Glomerular visceral epithelial cell (primary cell): ENCODE measurements around the gene KIFBP.
"Not testable (repeated sequence)": the region's sequence is repeated elsewhere in the genome, so short reads cannot be mapped to it uniquely, and the experiment has no call there.

Experiments
- DNase-seq: peaks from one replicate; pipeline ENCODE4 v3.0.0-alpha.2; 2016; ENCODE audit errors: extremely low spot score

KIFBP gene

DNA sequence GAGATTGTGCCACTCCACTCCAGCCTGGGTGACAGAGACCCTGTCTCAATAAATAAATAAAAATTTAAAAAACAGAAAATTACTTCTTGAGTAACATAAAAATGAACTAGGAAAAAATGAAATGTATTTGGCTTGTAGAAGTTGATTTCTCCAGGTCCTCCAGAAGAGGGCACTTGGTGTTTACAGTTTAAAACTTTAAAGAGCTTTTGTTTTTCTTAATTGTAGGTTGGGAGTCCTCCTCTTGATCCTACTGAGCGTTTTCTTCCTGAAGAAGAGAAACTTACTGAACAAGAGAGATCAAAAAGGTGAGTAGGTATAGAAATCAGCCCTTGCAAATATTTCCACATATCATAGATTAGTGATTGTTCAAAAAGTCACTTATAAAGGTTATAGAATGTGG is 16.2 kb downstream of the KIFBP start:
- DNase-seq = peak; percentile 42

DNA sequence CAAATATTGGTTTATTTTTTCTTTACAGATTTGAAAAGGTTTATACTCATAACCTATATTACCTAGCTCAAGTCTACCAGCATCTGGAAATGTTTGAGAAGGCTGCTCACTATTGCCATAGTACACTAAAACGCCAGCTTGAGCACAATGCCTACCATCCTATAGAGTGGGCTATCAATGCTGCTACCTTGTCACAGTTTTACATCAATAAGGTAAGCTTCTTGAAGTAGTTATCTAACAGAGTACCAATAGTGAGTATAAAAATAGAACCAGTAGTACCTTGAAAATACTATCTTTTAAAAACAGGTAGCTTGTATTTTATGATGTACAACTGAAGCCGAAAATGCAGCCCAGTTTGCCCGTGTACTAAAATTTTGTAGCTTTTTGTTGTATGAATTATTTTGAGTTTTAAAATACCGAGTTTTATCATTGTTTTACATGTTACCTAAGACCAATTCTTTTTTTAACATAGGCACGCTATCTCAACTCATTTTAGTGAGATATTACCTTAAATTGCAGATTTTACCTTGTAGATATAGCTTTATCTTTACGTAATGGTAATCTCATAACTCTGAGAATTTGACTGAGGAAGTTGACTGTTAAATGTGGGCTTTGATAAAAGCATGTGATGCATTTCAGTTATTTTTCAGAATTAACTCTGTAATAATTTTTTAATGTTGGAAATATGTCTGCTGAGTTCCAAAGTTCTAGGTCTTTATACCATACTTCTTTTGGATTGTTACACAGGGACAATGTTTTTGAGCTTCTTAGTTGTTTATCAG is 17.3 kb downstream of the KIFBP start:
- no peak for DNase-seq

DNA sequence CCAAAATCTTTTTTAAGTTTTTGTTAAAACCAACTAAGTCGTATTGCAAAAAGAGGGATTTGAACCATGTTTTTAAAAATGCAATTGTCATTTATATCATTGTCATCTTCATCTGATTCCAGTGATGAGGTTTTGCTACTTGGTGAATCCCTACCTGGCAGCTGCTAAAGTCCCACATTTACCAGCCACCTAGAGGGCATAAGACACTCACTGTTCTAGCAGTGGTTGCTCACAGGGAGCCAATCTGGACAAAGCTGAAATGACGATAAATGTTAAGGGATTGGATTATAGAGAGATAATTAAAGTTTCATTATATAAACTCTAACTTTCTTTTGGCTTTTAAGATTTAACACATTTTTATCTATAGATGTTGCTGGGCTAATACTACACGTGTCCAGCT is 18.7 kb downstream of the KIFBP start:
- no peak for DNase-seq

DNA sequence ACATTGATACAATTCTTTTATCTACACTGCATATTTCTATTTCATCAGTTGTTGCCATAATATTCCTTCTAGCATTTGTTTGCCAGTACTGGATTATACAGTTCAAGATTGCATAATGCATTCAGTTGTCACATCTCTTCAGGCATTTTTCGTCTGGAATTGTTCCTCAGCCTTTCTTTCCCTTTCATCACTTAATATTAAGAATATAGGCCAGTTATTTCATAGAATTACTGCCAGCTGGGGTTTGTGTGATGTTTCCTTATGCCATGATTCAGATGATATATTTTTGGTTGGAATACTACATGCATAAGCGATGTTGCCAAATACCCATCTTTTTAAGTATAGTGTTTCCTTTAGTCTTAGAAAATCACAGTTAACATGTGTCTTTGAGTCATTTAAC is 20.8 kb downstream of the KIFBP start:
- DNase-seq = no peak

DNA sequence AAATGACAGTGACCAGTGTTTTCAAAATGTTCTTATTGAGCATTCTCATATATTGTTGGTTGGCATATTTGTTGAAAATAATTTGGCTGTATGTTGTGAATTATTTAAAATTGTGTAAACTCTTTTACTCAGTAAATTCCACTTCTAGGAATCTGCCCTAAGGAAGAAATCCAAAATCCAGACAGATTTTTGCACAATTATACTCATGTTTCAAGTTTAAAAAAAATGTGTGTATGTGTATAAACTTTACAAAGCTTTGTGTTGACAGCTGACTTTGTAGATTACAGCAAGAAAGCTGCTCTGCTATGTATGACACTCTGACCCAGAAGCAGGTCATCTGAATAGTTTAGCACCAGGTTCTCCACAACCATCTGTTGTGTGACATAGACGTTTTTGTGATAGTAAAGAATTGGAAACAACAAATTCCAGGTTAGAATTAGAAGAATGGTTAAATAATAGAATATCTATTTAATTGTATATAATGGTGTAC is 21.6 kb downstream of the KIFBP start:
- DNase-seq = no peak

DNA sequence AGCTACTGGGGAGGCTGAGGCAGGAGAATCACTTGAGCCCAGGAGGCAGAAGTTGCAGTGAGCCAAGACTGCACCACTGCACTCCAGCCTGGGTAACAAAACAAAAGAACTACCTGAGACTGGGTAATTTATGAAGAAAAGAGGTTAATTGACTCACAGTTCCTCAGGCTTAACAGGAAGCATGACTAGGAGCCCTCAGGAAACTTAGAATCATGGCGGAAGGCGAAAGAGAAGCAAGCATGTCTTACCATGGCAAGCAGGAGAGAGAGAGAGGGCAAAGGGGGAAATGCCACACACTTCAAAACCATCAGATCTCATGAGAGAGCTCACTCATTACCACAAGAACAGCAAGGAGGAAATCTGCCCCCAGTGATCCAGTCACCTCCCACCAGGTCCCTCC is 24.2 kb downstream of the KIFBP start:
- not testable (repeated sequence) for DNase-seq

DNA sequence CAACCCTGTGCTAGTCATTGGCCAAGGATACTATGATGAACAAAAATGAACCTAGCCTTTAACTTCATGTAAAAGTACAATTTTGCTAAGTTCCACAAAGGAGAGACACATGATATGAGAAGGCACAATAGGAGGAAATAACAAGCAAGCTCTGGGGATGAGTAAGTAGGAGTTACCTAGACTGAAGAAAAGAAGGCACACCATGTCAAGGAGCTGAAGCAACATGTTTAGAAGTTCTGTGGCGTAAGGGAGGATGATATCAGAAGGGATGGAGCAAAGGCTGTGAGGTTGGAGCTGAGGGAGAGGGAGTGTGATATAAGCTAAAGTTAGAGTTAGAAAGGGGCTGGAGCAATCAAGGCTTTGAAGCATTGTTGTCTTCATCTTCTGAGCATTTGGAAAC is 25.6 kb downstream of the KIFBP start:
- DNase-seq = no peak

DNA sequence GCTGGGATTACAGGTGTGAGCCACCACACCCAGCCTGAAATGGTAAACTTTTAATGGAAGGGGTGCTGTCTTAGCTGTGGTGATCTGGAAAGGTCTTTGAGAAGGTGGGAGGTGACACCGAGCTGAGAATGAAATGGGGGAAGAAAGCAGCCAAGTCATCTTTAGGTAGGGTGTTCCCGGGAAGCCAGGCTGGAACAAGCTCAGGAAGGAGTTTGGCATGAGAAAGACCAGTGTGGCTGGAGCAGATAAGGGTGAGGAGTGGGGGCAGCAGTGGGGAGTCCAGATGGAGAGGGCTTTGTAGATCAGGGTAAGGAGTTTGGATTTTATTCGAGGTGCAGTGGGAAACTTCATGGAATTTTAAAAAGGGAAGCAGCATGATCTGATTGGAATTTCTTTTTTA is 30.0 kb downstream of the KIFBP start:
- no peak for DNase-seq

DNA sequence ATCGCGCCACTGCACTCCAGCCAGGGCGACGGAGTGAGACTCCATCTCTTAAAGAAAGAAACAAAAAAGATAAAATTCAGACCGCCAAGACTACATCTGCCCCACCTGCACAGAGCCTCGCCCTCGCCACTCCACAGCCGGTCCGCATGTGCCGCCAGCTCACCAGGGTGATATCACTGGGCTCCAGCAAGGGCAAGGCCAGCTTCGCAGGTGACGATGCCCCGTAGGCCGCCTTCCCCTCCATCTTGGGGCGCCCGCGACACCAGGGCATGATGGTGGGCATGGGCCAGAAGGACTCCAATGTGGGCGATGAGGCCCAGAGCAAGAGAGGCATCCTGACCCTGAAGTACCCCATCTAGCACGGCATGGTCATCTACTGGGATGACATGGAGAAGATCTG is 34.0 kb downstream of the KIFBP start:
- DNase-seq = no peak

DNA sequence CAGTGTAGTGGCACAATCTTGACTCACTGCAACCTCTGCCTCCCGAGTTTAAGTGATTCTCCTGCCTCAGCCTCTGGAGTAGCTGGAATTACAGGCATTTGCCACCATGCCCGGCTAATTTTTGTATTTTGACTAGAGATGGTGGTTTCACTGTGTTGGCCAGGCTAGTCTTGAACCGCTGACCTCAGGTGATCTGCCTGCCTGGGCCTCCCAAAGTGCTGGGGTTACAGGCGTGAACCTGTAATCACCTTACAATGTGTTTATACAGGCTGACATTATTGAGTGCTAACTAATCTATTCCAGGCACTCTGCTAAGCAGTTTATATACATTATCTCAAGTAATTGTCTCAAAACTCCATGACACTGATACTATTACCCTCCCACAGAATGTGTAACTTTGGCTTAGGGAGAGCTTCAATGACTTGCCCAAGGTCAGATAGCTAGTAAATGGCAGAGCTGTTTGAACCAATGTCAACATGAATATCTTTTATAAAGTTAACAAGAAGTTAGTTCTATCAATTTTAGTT is 36.8 kb downstream of the KIFBP start:
- no peak for DNase-seq

DNA sequence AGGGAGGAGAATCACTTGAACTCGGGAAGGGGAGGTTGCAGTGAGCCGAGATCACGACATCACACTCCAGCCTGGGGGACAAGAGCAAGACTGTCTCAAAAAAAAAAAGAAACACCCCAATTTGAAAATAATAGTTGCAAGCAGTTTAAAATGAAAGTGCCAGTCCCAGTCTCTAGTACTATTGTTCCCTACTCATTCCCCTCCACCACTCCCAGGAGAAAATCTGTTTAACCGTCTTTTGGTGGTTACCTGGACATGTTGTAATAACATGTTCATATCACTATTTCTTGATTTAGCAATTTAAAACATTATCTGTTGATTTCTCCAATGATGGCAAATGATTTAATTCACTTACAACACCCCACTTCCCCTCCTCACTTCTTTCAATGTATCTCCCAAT is 44.7 kb downstream of the KIFBP start:
- no peak for DNase-seq

DNA sequence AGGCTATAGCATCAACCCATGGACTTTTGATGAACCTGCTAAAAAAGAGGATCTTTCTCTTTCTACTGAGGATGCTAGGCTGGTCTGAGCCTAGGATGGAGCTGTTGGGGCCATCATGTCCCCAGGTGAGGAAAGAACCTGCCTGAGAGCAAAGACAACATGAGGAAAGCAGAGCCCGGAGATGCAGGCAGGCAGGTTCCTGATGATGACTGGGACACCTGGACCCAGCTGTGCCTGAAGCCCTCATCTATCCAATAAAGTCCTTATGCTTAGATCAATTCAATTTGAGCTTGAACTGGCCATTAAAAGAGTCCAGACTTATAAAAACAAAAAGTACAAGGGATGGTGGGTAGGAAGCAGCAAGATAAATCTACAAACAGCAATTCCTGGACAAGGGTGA is 48.9 kb downstream of the KIFBP start:
- no peak for DNase-seq

DNA sequence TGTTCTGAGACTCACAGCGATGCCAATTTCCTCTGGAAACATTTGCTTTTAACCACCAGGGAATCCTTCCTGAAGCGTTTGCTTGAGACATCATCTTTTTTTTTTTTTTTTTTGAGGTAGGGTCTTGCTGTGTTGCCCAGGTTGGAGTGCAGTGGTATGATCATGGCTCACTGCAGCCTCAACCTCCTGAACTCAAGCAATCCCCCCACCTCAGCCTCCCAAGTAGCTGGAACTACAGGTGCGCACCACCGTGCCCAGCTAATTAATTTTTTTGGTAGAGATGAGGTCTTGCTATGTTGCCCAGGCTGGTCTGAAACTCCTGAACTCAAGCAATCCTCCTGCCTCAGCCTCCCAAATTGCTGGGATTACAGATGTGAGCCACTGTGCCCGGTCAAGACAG is 52.3 kb downstream of the KIFBP start:
- not testable (repeated sequence) for DNase-seq

DNA sequence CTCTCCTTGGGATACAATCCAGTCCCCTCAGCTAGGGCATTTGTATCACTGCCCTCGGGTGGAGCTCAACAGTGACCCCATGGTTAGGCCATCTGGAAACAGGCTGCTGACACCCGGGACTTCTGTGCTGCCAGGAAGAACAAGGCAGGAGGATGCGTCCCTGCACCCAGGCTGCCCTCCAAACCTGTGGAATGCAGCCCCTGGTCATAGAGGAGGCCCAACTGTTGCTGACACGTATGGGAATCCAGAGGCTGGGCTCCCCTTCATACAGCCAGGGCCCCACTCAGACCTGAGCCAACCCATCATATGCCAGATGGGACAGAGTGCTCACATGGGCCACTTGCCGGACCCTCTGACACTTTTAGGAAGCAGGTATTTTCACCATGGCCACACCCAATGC is 53.8 kb downstream of the KIFBP start:
- DNase-seq = no peak

DNA sequence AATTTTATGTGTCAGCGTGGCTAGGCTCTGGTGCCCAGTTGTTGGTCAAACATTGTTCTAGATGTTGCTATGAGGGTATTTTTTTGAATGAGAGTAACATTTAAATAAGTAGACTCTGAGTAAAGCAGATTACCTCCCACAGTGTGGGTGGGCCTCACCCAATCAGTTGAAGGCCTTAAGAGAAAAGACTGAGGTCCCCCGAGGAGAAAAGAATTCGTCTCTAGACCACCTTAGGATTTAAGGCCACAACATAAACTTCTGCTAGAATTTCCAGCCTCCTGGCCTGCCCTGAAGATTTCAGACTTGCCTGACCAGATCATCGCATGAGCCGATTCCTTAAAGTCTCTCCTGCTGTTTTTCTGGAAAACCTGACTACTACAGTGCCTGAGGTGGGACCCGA is 54.2 kb downstream of the KIFBP start:
- no peak for DNase-seq

DNA sequence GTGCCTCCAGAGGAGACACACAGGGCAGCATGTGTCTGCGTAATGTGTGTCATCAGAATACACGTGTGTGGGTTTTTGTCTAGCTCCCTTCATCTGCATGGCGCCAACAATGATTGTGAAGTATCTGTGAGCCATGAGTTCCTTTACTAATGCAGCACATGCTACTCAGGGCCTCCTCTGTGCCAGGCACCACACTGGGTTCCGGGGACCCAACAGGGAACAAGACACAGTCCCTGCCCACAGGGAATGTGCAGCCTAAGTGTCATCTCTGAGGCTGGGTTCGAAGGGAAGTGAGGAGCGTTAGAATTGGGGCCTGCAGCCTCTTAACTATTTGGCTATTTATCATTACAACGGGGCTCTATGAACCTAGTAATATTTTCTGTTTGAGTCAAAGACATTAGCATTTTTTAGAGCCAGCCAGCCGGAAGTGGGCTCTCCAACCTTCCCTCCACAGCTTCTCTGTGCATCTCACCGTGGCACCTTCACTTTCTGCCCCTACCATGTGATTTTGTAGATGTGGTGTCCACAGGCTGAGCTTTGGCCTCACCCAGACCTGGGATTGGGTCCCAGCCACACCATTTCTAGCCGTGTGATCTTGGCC is 55.4 kb downstream of the KIFBP start:
- DNase-seq = no peak

DNA sequence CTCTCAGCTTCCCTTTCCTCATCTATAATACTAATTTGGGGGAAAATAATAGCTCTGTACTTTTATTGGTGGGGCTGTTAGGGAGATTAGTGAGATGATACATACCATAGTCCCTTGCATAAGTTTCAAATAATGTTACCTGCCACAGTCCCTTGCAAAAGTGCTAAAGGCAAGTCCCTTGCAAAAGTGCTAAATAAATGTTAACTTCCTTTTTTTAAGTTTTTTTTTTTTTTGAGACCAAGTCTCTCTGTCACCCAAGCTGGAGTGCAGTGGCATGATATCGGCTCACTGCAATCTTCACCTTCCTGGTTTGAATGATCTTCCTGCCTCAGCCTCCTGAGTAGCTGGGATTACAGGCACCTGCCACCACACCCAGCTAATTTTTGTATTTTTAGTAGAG is 55.9 kb downstream of the KIFBP start:
- DNase-seq = no peak

DNA sequence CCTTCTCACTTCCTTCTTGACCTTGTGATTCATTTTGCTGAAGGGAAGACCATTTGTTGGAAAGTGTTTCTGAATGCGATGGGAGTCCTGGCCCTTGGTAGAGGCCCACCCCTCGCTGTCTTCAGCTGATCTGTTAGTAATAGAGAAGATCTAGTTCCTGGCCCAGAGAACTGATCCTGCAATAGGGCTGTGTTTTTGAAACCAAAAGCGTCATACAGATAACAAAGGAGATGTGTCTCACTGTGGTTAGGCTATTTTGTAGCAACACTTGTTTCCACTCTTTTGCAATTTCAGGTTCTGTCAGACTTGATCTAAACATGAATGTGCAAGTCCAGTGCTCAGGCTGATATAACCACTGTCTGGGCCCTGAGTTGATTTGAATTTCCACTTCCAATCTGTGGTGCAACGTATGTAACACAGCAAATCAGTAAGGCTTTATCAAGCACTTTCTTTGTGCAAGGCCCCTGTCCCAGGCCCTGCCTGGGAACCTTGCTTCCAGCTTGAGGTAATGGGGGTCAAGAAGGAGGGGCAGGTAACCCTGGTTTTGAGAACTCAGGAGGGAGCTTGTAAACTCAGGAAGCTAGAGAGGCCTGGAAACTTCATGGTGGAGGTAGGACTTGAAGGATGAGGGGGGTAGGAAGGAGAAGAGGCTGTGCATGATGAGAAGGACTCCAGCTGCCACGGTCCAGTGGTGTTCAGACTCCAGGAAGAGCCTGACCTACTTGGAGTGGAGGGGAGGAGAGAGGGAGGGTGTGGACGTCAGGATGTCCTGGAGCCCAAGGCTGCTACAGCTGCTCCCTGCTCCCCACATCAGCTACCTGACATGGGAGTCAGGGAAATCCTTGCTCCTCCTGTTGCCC is 57.1 kb downstream of the KIFBP start:
- DNase-seq = peak; percentile 48

DNA sequence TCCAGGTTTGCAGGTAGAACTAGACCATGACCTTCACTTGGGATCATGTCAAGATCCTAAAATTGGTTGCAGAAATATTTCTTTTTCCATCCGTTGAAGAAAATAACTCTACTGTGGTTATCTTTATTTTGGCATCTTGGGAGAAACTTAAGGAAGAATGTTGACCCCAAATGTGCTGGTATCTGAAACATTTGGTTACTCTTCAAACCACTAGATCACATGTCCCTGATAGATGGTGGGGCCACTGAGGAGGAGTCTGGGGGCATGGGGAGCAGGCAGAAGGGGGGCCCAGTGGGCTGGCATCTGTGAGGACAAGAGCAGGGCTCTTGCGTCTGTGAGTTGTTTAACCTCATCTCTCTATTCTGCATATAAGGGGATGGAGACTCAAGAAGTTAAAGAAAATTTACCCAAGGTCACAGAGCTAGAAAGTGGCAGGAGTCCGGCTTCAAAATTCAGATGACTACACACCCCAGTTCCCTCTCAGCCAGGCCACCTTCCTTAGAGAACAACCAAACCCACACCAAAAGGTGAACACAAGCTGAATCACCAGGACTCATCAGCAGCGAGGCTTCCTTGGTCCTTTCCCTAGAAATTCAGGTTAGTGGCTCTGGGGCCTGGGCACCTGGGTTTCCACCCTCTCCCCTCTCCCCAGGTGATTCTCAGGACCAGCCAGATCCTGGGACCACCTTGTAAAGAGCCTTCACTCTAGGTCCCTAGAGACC is 58.7 kb downstream of the KIFBP start:
- no peak for DNase-seq

DNA sequence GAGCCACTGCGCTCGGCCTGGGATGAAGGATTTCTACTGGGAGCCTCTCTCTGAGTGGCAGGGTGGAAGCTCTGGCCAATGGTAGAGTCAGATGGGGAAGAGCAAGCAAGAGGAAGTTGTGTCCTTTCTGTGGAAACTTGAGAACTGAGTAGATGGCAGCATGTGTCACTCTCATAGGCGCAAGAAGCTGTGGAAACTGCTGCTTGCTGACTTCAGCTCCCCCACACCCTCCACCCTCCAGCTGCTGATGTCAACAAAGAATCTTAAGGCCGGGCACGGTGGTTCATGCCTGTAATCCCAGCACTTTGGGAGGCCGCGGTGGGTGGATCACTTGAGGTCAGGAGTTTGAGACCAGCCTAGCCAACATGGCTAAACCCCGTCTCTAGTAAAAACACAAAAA is 59.5 kb downstream of the KIFBP start:
- no peak for DNase-seq

DNA sequence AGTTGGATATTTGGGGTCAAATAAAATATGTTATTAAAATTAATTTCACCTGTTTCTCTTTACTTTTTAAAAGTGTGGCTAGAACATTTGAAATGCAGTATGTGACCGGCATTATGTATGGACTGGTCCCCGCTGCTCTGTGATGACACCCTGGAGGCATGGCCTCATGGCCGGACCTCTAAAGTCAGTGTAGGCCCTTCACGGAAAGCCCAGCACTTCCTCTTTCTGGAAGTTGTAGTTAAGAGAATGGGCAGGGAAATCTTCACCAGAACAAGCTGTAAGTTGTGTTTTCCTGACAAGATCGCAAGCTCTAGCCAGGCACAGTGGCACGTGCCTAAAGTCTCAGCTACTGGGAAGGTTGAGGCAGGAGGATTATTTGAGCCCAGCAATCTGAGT is 61.0 kb downstream of the KIFBP start:
- no peak for DNase-seq

DNA sequence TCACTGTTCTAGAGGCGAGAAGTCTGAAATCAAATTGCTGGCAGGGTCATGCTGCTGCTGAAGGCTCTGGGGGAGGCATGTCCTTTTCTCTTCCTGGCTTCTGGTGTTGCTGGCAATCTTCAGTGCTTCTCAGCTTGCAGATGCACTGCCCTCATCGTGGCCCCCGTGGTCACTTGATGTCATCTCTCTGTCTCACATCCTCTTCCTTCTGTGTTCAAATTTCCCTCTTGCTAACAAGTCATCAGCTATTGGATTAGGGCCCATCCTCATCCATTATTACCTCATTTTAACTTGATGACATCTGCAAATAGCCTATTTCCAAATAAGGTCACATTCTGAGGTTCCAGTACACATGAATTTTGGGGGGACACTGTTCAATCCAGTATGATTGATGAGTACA is 62.7 kb downstream of the KIFBP start:
- DNase-seq = no peak
